ENCODE data around the gene VTN. TPM values are rescaled to one million over a fixed set of nuclear protein-coding genes. Genes with fewer than 3 reads are reported as not detected.

VTN gene
- polyA plus RNA-seq, 3 donors: 15.4 to 26.1 (median 19.4) TPM

Other genes starting within 250 kb of the VTN start
- gene TMEM97, start 51.1 kb downstream of the VTN start, polyA plus RNA-seq (ENCODE audit: insufficient read length in 3 of 3): 10 to 100 TPM; 50.0 to 63.4 (median 50.0) TPM
- gene IFT20, start 34.8 kb downstream of the VTN start, polyA plus RNA-seq (ENCODE audit: insufficient read length in 3 of 3): 10 to 100 TPM; 52.8 to 60.9 (median 58.2) TPM
- 10 to 100 TPM; 42.2 to 44.6 (median 42.3) TPM for gene TNFAIP1, start 34.5 kb downstream of the VTN start, polyA plus RNA-seq (ENCODE audit: insufficient read length in 3 of 3)
- 10 to 100 TPM; 87.4 to 92.1 (median 88.0) TPM for gene POLDIP2, start 12.8 kb downstream of the VTN start, polyA plus RNA-seq (ENCODE audit: insufficient read length in 3 of 3)
- gene SEBOX, start 5.1 kb downstream of the VTN start, polyA plus RNA-seq (ENCODE audit: insufficient read length in 3 of 3): not detected
- 10 to 100 TPM; 10.5 to 15.9 (median 15.4) TPM for gene SARM1, start 1.4 kb upstream of the VTN start, polyA plus RNA-seq (ENCODE audit: insufficient read length in 3 of 3)
- gene SLC46A1, start 35.9 kb upstream of the VTN start, polyA plus RNA-seq (ENCODE audit: insufficient read length in 3 of 3): 10 to 100 TPM; 12.5 to 15.1 (median 13.5) TPM
- gene SLC13A2, start 103.3 kb upstream of the VTN start, polyA plus RNA-seq (ENCODE audit: insufficient read length in 3 of 3): 10 to 100 TPM; 12.2 to 16.7 (median 13.3) TPM
- under 1 TPM; 0.49 to 0.92 (median 0.68) TPM for gene FOXN1, start 136.0 kb upstream of the VTN start, polyA plus RNA-seq (ENCODE audit: insufficient read length in 3 of 3)
- gene UNC119, start 182.3 kb upstream of the VTN start, polyA plus RNA-seq (ENCODE audit: insufficient read length in 3 of 3): 10 to 100 TPM; 53.8 to 63.2 (median 59.6) TPM
- gene PIGS, start 201.2 kb upstream of the VTN start, polyA plus RNA-seq (ENCODE audit: insufficient read length in 3 of 3): 10 to 100 TPM; 94.7 to 98.0 (median 94.9) TPM
- 10 to 100 TPM; 26.5 to 28.3 (median 27.3) TPM for gene ALDOC, start 206.6 kb upstream of the VTN start, polyA plus RNA-seq (ENCODE audit: insufficient read length in 3 of 3)
- 10 to 100 TPM; 54.1 to 70.3 (median 68.1) TPM for gene SPAG5, start 228.7 kb upstream of the VTN start, polyA plus RNA-seq (ENCODE audit: insufficient read length in 3 of 3)
- 10 to 100 TPM; 12.2 to 31.0 (median 14.7) TPM for gene RSKR, start 243.9 kb upstream of the VTN start, polyA plus RNA-seq (ENCODE audit: insufficient read length in 3 of 3)

Data from renal cortex interstitium (tissue), 3 donors.